GM23338 (cell line): ENCODE results near the gene LRRC27. TPM values are rescaled to one million over a fixed set of nuclear protein-coding genes. Genes with fewer than 3 reads are reported as not detected.
"Not testable (repeated sequence)": the region's sequence is repeated elsewhere in the genome, so short reads cannot be mapped to it uniquely, and the experiment has no call there.

Source experiments
- ATAC-seq: fragments of 200-7000 bp; cut with Tn5 transposase; 3 replicates; pipeline ENCODE4 v1.9.1; 2020
- DNase-seq: peaks from one replicate; pipeline ENCODE4 v3.0.0-alpha.2; 2015; ENCODE audit warnings: low spot score
- H2AFZ ChIP-seq: fragments of 200-600 bp; sonication (generic); 2 replicates; pipeline ENCODE4 v1.8.0; 2016; ENCODE audit warnings: antibody characterized with exemption, mild to moderate bottlenecking, moderate library complexity
- H3F3A ChIP-seq: fragments of 200-600 bp; sonication (generic); replicated peaks from 2 replicates; pipeline ENCODE4 v1.8.0; 2017; ENCODE audit warnings: antibody characterized with exemption, mixed run types, low read depth
- H3K27ac ChIP-seq: fragments of 200-600 bp; sonication (generic); 2 replicates; pipeline ENCODE4 v1.6.1; 2016; ENCODE audit warnings: low read depth
- H3K27me3 ChIP-seq: fragments of 200-600 bp; sonication (generic); 2 replicates; pipeline ENCODE4 v1.8.0; 2016; ENCODE audit warnings: mild to moderate bottlenecking, mixed run types, moderate library complexity; ENCODE audit not compliant: insufficient read depth
- H3K36me3 ChIP-seq: fragments of 200-600 bp; sonication (generic); 2 replicates; pipeline ENCODE4 v1.8.0; 2016; ENCODE audit warnings: mild to moderate bottlenecking; ENCODE audit not compliant: insufficient read depth
- H3K4me1 ChIP-seq: fragments of 200-600 bp; sonication (generic); 2 replicates; pipeline ENCODE4 v1.8.0; 2016; ENCODE audit warnings: mild to moderate bottlenecking, moderate library complexity; ENCODE audit not compliant: insufficient read depth
- H3K4me2 ChIP-seq: fragments of 200-600 bp; sonication (generic); 2 replicates; pipeline ENCODE4 v1.7.1; 2017; ENCODE audit warnings: mixed run types
- H3K4me3 ChIP-seq: fragments of 200-600 bp; sonication (generic); 2 replicates; pipeline ENCODE4 v1.6.1; 2016; ENCODE audit warnings: mixed run types
- H3K79me2 ChIP-seq: fragments of 200-600 bp; sonication (generic); replicated peaks from 2 replicates; pipeline ENCODE4 v1.8.0; 2017; ENCODE audit warnings: mild to moderate bottlenecking; ENCODE audit not compliant: insufficient read depth
- H3K9me2 ChIP-seq: fragments of 200-600 bp; sonication (generic); 2 replicates; pipeline ENCODE4 v1.8.0; 2017; ENCODE audit not compliant: insufficient read depth
- H4K20me1 ChIP-seq: fragments of 200-600 bp; sonication (generic); replicated peaks from 2 replicates; pipeline ENCODE4 v1.8.0; 2017; ENCODE audit warnings: mild to moderate bottlenecking; ENCODE audit not compliant: insufficient read depth
- H3K27ac Mint-ChIP-seq: 2 replicates; pipeline ENCODE4 v1.8.0; 2020; ENCODE audit warnings: inconsistent platforms, mild to moderate bottlenecking, moderate library complexity, mixed read lengths
- H3K27me3 Mint-ChIP-seq: 3 replicates; pipeline ENCODE4 v1.8.0; 2022; ENCODE audit warnings: low read depth, mild to moderate bottlenecking, moderate library complexity, mixed read lengths, inconsistent platforms; ENCODE audit not compliant: insufficient read depth, poor library complexity
- H3K36me3 Mint-ChIP-seq: 3 replicates; pipeline ENCODE4 v1.8.0; 2021; ENCODE audit warnings: low read depth, mild to moderate bottlenecking, inconsistent platforms, moderate library complexity, mixed read lengths
- H3K4me1 Mint-ChIP-seq: 3 replicates; pipeline ENCODE4 v1.8.0; 2020; ENCODE audit warnings: mild to moderate bottlenecking, inconsistent platforms, mixed read lengths
- H3K4me3 Mint-ChIP-seq: 3 replicates; pipeline ENCODE4 v1.8.0; 2021; ENCODE audit warnings: moderate library complexity, mild to moderate bottlenecking, inconsistent platforms, mixed read lengths
- H3K9me3 Mint-ChIP-seq: 3 replicates; pipeline ENCODE4 v1.8.0; 2020; ENCODE audit warnings: moderate library complexity, mild to moderate bottlenecking, inconsistent platforms, mixed read lengths
- ETS1 ChIP-seq: IDR thresholded peaks from 2 replicates; pipeline ENCODE4 v1.6.1; 2016; ENCODE audit warnings: antibody characterized with exemption
- EZH2phosphoT487 ChIP-seq: fragments of 200-600 bp; sonication (generic); IDR thresholded peaks from one replicate; pipeline ENCODE4 v1.8.1; 2018; ENCODE audit warnings: antibody characterized with exemption; ENCODE audit not compliant: unreplicated experiment
- JUNB ChIP-seq: IDR thresholded peaks from one replicate; pipeline ENCODE4 v1.6.1; 2016; ENCODE audit warnings: antibody characterized with exemption; ENCODE audit not compliant: unreplicated experiment
- NANOG ChIP-seq: IDR thresholded peaks from 2 replicates; pipeline ENCODE4 v1.6.1; 2016; ENCODE audit warnings: antibody characterized with exemption, borderline replicate concordance
- REST ChIP-seq: IDR thresholded peaks from one replicate; pipeline ENCODE4 v1.6.1; 2018; ENCODE audit warnings: antibody characterized with exemption; ENCODE audit not compliant: unreplicated experiment
- ZNF331 ChIP-seq: fragments of 250-450 bp; sonication (Bioruptor Pico); IDR thresholded peaks from 2 replicates; pipeline ENCODE4 v1.5.0; 2020; ENCODE audit warnings: low read depth, mild to moderate bottlenecking, moderate library complexity
- ZNF462 ChIP-seq: fragments of 250-450 bp; sonication (Bioruptor Pico); IDR thresholded peaks from 2 replicates; pipeline ENCODE4 v1.5.0; 2020; ENCODE audit warnings: mild to moderate bottlenecking, moderate library complexity
- polyA plus RNA-seq: library from polyadenylated mRNA; unstranded; fragments of >200 nt; fragmentation: Nextera tagmentation; extraction: Ambion mirVana; gene quantifications from 2 replicates; pipeline ENCODE4 v1.2.1, GENCODE V29; 2016
- total RNA-seq: library from RNA; depleted of rRNA; stranded (reverse); fragments of >200 nt; shearing (Covaris generic); gene quantifications from 2 replicates; pipeline ENCODE4 v1.2.3, GENCODE V29; 2014

The LRRC27 gene
- total and polyA plus RNA-seq, 2 experiments from 2014 or later: 2.9 to 3.5 TPM

- H3K9me3 Mint-ChIP-seq, H3K4me3 ChIP-seq, H3K36me3 ChIP-seq, ATAC-seq, H3K4me3 Mint-ChIP-seq, DNase-seq, H3K36me3 Mint-ChIP-seq, H3K27ac Mint-ChIP-seq, H3F3A ChIP-seq, H3K4me1 ChIP-seq, H3K27me3 Mint-ChIP-seq, H3K27ac ChIP-seq, H3K79me2 ChIP-seq, H3K27me3 ChIP-seq, H3K9me2 ChIP-seq, H2AFZ ChIP-seq, H4K20me1 ChIP-seq, H3K4me2 ChIP-seq: not testable (repeated sequence)
- H3K4me1 Mint-ChIP-seq: peaks cover 12% of the 10 kb centered on the region
Observed at GRCh38 chr10:132379026-132379425, 47.0 kb downstream of the LRRC27 start.

- not testable (repeated sequence) for H3K27ac Mint-ChIP-seq, H3K27me3 Mint-ChIP-seq, H3K9me2 ChIP-seq, H3K4me1 ChIP-seq, ATAC-seq, H3K27me3 ChIP-seq, H2AFZ ChIP-seq, H3K27ac ChIP-seq, H3K4me3 ChIP-seq, H3F3A ChIP-seq, H3K4me2 ChIP-seq, H3K4me3 Mint-ChIP-seq, H3K9me3 Mint-ChIP-seq, H3K36me3 ChIP-seq, H3K79me2 ChIP-seq, DNase-seq, H4K20me1 ChIP-seq, H3K36me3 Mint-ChIP-seq
- peaks cover 14% of the 10 kb centered on the region; the same call in 2 of the 3 replicates for H3K4me1 Mint-ChIP-seq
Observed at GRCh38 chr10:132380986-132381385, 49.0 kb downstream of the LRRC27 start.

- no peak overlapping the region for H2AFZ ChIP-seq
- peaks cover 3% of the 10 kb centered on the region; the same call in 2 of the 3 replicates for H3K36me3 Mint-ChIP-seq
- no peaks in the 10 kb centered on the region for H3K36me3 ChIP-seq
- no peak overlapping the region for H3K4me2 ChIP-seq
- H3K79me2 ChIP-seq: no peaks in the 10 kb centered on the region
- no peak overlapping the region for H3K4me3 ChIP-seq
- no peak for DNase-seq
- H3F3A ChIP-seq: no peaks in the 10 kb centered on the region
- no peaks in the 10 kb centered on the region for H4K20me1 ChIP-seq
- no peaks in the 10 kb centered on the region for H3K9me2 ChIP-seq
- H3K27ac Mint-ChIP-seq: no peak overlapping the region
- ATAC-seq: no peak
- no peak overlapping the region for H3K4me3 Mint-ChIP-seq
- peaks cover 1% of the 10 kb centered on the region for H3K27me3 Mint-ChIP-seq
- H3K4me1 ChIP-seq: no peaks in the 10 kb centered on the region
- peaks cover 14% of the 10 kb centered on the region; the same call in 2 of the 3 replicates for H3K4me1 Mint-ChIP-seq
- H3K9me3 Mint-ChIP-seq: no peaks in the 10 kb centered on the region
- H3K27me3 ChIP-seq: no peaks in the 10 kb centered on the region
- H3K27ac ChIP-seq: no peak overlapping the region
- no peak for TF ChIP-seq REST
- no peak for TF ChIP-seq JUNB
- TF ChIP-seq NANOG: no peak
- TF ChIP-seq EZH2phosphoT487: no peak
- no peak for TF ChIP-seq ZNF462
- no peak for TF ChIP-seq ZNF331 (CRISPR knock-in tag)
- TF ChIP-seq ETS1: no peak
Observed at GRCh38 chr10:132381741-132382140, 49.7 kb downstream of the LRRC27 start.
